ENCODE data around the gene MEX3C. TPM values are rescaled to one million over a fixed set of nuclear protein-coding genes. Genes with fewer than 3 reads are reported as not detected.

MEX3C gene
- total RNA-seq, 1 experiment from 2014 or later = 15.8 TPM

DNA sequence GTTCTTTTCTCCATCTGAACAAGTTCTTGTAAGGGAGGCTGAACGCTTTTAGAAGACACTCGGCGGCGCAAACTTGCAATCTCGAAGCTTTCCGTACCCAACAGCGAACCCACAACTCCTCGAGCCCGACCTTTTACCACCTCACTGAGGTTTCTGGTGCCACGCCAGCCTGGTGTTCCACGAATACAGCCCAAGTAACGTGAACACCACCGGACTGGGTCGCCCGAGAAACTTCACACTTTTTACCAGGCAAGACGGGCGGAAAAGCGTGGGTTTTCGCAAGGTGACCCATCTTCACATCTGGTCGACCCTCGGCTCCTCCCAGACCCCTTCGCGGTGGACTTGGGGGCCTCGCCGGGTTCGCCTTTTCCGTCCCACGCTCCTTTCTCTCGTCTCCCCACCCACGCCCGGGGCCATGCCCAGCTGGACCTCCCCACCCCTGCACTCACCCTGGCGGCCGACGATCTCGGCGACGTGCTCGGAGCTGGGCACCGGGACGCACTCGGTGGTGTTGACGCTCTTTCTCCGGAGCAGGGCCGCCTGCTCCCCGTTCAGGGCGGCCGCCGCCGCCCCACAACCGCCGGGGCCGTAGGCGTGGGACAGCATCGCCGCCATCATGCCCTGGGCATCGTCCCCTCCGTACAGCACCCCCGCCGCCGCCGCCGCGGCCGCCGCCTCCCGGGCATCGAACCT lies 1.2 kb downstream of the MEX3C start:
- TF ChIP-seq CTCF (conservative IDR thresholded peaks at IDR 0.05; ENCODE audit: low read depth, low read length) = no peak
- DNase-seq (no peak), ATAC-seq (no peak; the same call in 1 of the 2 replicates)
- H3K4me2 ChIP-seq (ENCODE audit: low read length) = peak overlapping the region; percentile 77
- H3K9me2 ChIP-seq (replicated peaks; ENCODE audit: low read length) = no peaks in the 10 kb centered on the region
- no peaks in the 10 kb centered on the region for H3K36me3 ChIP-seq (ENCODE audit: low read depth, low read length)
- H3K9ac ChIP-seq (ENCODE audit: low read length) = peak overlapping the region; percentile 75
- H3K4me1 ChIP-seq (ENCODE audit: insufficient read depth, low read length) = peaks cover 6% of the 10 kb centered on the region; the same call in 1 of the 2 replicates
- intact Hi-C loops (cut with micrococcal nuclease) = loop anchor here (10.0 kb wide), 1 partner anchor 371 kb away; the partner anchor contains the start of gene MRO
- no peaks in the 10 kb centered on the region for H3K27me3 ChIP-seq (ENCODE audit: low read length)
- H3F3A ChIP-seq (ENCODE audit: low read length, unreplicated experiment) = no peaks in the 10 kb centered on the region
- ChIA-PET CTCF (no interaction called here), POLR2A (ENCODE audit: unreplicated experiment) (no interaction called here)
- H3K27ac ChIP-seq (ENCODE audit: low read length) = no peak overlapping the region
- H3K4me3 ChIP-seq (ENCODE audit: low read length) = peak overlapping the region; percentile 84
- H2AFZ ChIP-seq (ENCODE audit: low read length) = 0 out of 2 replicates have a peak overlapping the region, but pooled peaks have one; percentile 28
- H4K20me1 ChIP-seq (ENCODE audit: low read length) = peaks cover 17% of the 10 kb centered on the region; the same call in 1 of the 2 replicates
- H3K9me3 ChIP-seq (ENCODE audit: low read length) = no peaks in the 10 kb centered on the region
- H3K79me2 ChIP-seq (ENCODE audit: low read length) = peaks cover 54% of the 10 kb centered on the region
- BruUV-seq (replicated peaks) = TSS peak; percentile 67

DNA sequence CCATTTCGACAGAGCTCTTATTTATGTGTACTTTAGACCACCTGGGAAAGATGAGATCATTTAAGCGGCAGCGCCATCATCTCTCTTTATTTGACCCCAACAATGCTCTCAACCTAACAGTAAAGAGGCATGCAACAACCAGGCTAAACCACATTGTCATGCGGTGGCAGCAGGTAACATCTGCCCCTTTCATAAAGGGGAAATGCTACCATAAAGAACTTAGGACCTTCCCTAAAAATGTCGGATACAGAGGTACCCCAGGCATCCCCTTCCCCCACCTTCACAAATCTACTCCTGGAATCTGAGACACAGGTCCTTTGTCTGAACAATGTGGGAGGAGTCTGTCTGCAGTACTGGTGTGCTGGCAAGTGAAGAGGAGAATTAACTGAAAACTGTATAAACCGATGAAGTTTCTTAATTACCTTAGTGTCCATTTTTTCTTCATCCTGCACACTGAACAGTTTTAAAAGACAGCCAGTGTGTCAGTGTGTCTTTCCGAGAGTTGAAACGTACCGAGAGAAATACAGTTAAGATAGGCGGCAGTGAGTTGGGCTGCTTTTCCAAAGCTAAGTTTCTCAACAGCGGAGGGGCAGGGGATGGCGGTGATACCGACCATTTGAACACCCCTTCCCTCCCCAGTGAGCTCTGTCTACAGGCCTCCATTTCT lies 1.9 kb downstream of the MEX3C start:
- peak overlapping the region; percentile 84 for H3K4me3 ChIP-seq (ENCODE audit: low read length)
- TSS peak; percentile 36 for BruUV-seq (replicated peaks)
- H3K9ac ChIP-seq (ENCODE audit: low read length) = peak overlapping the region; percentile 75
- intact Hi-C loops (cut with micrococcal nuclease) = loop anchor here (10.0 kb wide), 1 partner anchor 371 kb away; the partner anchor contains the start of gene MRO
- no peaks in the 10 kb centered on the region for H3K9me2 ChIP-seq (replicated peaks; ENCODE audit: low read length)
- peak; percentile 13; the same call in 1 of the 2 replicates for ATAC-seq
- H3K27ac ChIP-seq (ENCODE audit: low read length) = no peak overlapping the region
- no peaks in the 10 kb centered on the region for H3K27me3 ChIP-seq (ENCODE audit: low read length)
- peak overlapping the region; percentile 28; the same call in 1 of the 2 replicates for H2AFZ ChIP-seq (ENCODE audit: low read length)
- no peak for TF ChIP-seq EZH2 (IDR thresholded peaks at IDR 0.05; ENCODE audit: low read length, unreplicated experiment)
- no peak for TF ChIP-seq EZH2phosphoT487 (IDR thresholded peaks at IDR 0.05; ENCODE audit: borderline replicate concordance, low read length)
- TF ChIP-seq CTCF (conservative IDR thresholded peaks at IDR 0.05; ENCODE audit: low read depth, low read length) = no peak
- no peaks in the 10 kb centered on the region for H3K36me3 ChIP-seq (ENCODE audit: low read depth, low read length)
- peaks cover 61% of the 10 kb centered on the region for H3K79me2 ChIP-seq (ENCODE audit: low read length)
- H3K4me1 ChIP-seq (ENCODE audit: insufficient read depth, low read length) = peaks cover 6% of the 10 kb centered on the region; the same call in 1 of the 2 replicates
- CTCF ChIA-PET = no interaction called here
- peak; percentile 27 for DNase-seq
- H3K4me2 ChIP-seq (ENCODE audit: low read length) = peak overlapping the region; percentile 77
- H3K9me3 ChIP-seq (ENCODE audit: low read length) = no peaks in the 10 kb centered on the region
- POLR2A ChIA-PET (ENCODE audit: unreplicated experiment) = no interaction called here
- H4K20me1 ChIP-seq (ENCODE audit: low read length) = peaks cover 18% of the 10 kb centered on the region; the same call in 1 of the 2 replicates
- H3F3A ChIP-seq (ENCODE audit: low read length, unreplicated experiment) = no peaks in the 10 kb centered on the region
